SK-N-SH treated with all-trans-retinoic acid at 6 μM for 48 hours (cell line): ENCODE measurements around the gene AGL.

ENCODE experiments used
- SNAI2 ChIP-seq: fragments of 250-450 bp; sonication (Bioruptor Pico); IDR thresholded peaks from 2 replicates; pipeline ENCODE4 v1.5.0; 2020; ENCODE audit warnings: mild to moderate bottlenecking, moderate library complexity
- TCF4 ChIP-seq: fragments of 250-450 bp; sonication (Bioruptor Pico); IDR thresholded peaks from 2 replicates; pipeline ENCODE4 v1.8.0; 2021; ENCODE audit warnings: mild to moderate bottlenecking, moderate library complexity, borderline replicate concordance
- ZC3H10 ChIP-seq: fragments of 250-450 bp; sonication (Bioruptor Pico); IDR thresholded peaks from 2 replicates; pipeline ENCODE4 v1.5.1; 2021; ENCODE audit warnings: mild to moderate bottlenecking, moderate library complexity
- ZNF565 ChIP-seq: fragments of 450-650 bp; formaldehyde crosslinking; conservative IDR thresholded peaks from 2 replicates; pipeline ENCODE4 v1.5.0; 2020; ENCODE audit warnings: low read depth, mild to moderate bottlenecking, moderate library complexity
- TF ChIP-seq, protein P1 (sequence below): fragments of 250-450 bp; sonication (Bioruptor Pico); IDR thresholded peaks from 2 replicates; pipeline ENCODE4 v1.5.1; 2021; ENCODE audit warnings: mild to moderate bottlenecking, moderate library complexity
- TF ChIP-seq, protein P2 (sequence below): fragments of 250-450 bp; sonication (Bioruptor Pico); IDR thresholded peaks from 2 replicates; pipeline ENCODE4 v1.8.0; 2020; ENCODE audit warnings: mild to moderate bottlenecking, moderate library complexity, borderline replicate concordance

DNA sequence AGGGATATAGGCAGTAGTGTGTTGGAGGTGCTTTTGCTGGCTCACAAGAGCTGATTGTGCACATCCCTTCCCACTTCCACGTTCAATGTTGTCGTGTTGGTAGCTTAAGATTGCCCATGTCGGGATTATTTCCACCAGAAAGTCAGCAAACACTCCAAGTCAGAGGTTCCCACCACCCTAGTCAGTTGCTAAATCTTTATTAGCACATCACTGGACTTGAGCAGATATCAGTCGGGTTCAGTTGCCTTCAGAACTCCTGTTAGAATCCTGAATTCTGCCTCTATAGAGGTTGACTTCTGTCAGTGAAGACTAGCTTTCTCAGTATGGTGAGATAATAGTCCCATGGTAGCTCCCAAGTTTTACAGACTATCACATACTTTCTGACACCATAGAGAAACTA is 10.5 kb downstream of the AGL start:
- TF ChIP-seq ZC3H10 (CRISPR knock-in tag) (no peak), TCF4 (CRISPR knock-in tag) (no peak), SNAI2 (no peak), ZNF565 (CRISPR knock-in tag) (no peak)
- TF ChIP-seq, protein P1, sequence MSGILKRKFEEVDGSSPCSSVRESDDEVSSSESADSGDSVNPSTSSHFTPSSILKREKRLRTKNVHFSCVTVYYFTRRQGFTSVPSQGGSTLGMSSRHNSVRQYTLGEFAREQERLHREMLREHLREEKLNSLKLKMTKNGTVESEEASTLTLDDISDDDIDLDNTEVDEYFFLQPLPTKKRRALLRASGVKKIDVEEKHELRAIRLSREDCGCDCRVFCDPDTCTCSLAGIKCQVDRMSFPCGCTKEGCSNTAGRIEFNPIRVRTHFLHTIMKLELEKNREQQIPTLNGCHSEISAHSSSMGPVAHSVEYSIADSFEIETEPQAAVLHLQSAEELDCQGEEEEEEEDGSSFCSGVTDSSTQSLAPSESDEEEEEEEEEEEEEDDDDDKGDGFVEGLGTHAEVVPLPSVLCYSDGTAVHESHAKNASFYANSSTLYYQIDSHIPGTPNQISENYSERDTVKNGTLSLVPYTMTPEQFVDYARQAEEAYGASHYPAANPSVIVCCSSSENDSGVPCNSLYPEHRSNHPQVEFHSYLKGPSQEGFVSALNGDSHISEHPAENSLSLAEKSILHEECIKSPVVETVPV: no peak
- TF ChIP-seq, protein P2, sequence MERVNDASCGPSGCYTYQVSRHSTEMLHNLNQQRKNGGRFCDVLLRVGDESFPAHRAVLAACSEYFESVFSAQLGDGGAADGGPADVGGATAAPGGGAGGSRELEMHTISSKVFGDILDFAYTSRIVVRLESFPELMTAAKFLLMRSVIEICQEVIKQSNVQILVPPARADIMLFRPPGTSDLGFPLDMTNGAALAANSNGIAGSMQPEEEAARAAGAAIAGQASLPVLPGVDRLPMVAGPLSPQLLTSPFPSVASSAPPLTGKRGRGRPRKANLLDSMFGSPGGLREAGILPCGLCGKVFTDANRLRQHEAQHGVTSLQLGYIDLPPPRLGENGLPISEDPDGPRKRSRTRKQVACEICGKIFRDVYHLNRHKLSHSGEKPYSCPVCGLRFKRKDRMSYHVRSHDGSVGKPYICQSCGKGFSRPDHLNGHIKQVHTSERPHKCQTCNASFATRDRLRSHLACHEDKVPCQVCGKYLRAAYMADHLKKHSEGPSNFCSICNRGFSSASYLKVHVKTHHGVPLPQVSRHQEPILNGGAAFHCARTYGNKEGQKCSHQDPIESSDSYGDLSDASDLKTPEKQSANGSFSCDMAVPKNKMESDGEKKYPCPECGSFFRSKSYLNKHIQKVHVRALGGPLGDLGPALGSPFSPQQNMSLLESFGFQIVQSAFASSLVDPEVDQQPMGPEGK (CRISPR knock-in tag): no peak
